ENCODE results near the gene IL18.

IL18 gene

DNA sequence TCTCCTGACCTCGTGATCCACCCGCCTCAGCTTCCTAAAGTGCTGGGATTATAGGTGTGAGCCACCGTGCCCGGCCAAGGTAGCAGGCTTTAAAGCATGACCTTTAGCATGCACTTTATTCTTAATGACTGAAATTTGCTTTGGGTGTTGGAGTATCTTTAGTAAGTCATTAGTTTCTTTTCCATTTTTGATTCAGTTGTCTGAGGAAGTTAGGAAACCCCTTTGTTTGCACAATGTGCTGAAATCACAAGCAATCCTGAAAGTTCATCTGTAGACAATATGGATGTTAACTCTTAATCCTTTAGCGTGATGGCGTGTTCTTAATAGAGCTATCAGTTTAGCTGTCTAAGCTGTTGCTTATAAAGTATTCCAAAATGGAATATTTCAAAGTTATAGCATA, 60.4 kb downstream of the IL18 start:
- Histone ChIP-seq H3K9me3 (ENCODE audit: insufficient read depth, low read length) (no peaks in the 10 kb centered on the region), H3K79me2 (ENCODE audit: insufficient read depth, low read length) (no peaks in the 10 kb centered on the region), H3K4me3 (ENCODE audit: insufficient read depth, low read length, poor library complexity, severe bottlenecking) (no peak overlapping the region), H3K9me2 (replicated peaks; ENCODE audit: insufficient read depth, low read length) (no peaks in the 10 kb centered on the region), H3K9ac (ENCODE audit: low read length) (no peak overlapping the region), H3K4me2 (ENCODE audit: low read depth, low read length, poor library complexity, severe bottlenecking) (no peak overlapping the region), H3K27me3 (ENCODE audit: low read length) (no peaks in the 10 kb centered on the region), H2AFZ (ENCODE audit: low read depth, low read length, severe bottlenecking) (no peak overlapping the region), H3K36me3 (ENCODE audit: low read length) (no peaks in the 10 kb centered on the region), H3K27ac (ENCODE audit: low read depth, low read length) (no peak overlapping the region), H3F3A (ENCODE audit: insufficient read depth) (no peaks in the 10 kb centered on the region), H4K20me1 (ENCODE audit: low read depth, low read length) (no peaks in the 10 kb centered on the region)
- TF ChIP-seq CTCF (IDR thresholded peaks at IDR 0.05; ENCODE audit: insufficient read depth, low read length, poor library complexity, severe bottlenecking) = no peak

- no peak overlapping the region for H3K4me2 ChIP-seq (ENCODE audit: low read depth, low read length, poor library complexity, severe bottlenecking)
- no peak overlapping the region for H3K27ac ChIP-seq (ENCODE audit: low read depth, low read length)
- no peaks in the 10 kb centered on the region for H3K36me3 ChIP-seq (ENCODE audit: low read length)
- H3K4me3 ChIP-seq (ENCODE audit: insufficient read depth, low read length, poor library complexity, severe bottlenecking) = no peak overlapping the region
- H3K9ac ChIP-seq (ENCODE audit: low read length) = no peak overlapping the region
- no peaks in the 10 kb centered on the region for H3K9me2 ChIP-seq (replicated peaks; ENCODE audit: insufficient read depth, low read length)
- no peaks in the 10 kb centered on the region for H3K9me3 ChIP-seq (ENCODE audit: insufficient read depth, low read length)
- TF ChIP-seq EZH2phosphoT487 (conservative IDR thresholded peaks at IDR 0.05; ENCODE audit: low read length) (no peak), CTCF (IDR thresholded peaks at IDR 0.05; ENCODE audit: insufficient read depth, low read length, poor library complexity, severe bottlenecking) (no peak)
- H3K27me3 ChIP-seq (ENCODE audit: low read length) = no peaks in the 10 kb centered on the region
- H3K79me2 ChIP-seq (ENCODE audit: insufficient read depth, low read length) = no peaks in the 10 kb centered on the region
- H2AFZ ChIP-seq (ENCODE audit: low read depth, low read length, severe bottlenecking) = no peak overlapping the region
- no peaks in the 10 kb centered on the region for H3F3A ChIP-seq (ENCODE audit: insufficient read depth)
- H4K20me1 ChIP-seq (ENCODE audit: low read depth, low read length) = no peaks in the 10 kb centered on the region
These were observed 63.4 kb downstream of the IL18 start for GRCh38 chr11:112100462-112100861.

- no peak overlapping the region for H3K9ac ChIP-seq (ENCODE audit: low read length)
- no peaks in the 10 kb centered on the region for H3K79me2 ChIP-seq (ENCODE audit: insufficient read depth, low read length)
- peaks cover 7% of the 10 kb centered on the region; the same call in 1 of the 2 replicates for H3K36me3 ChIP-seq (ENCODE audit: low read length)
- TF ChIP-seq CTCF (IDR thresholded peaks at IDR 0.05; ENCODE audit: insufficient read depth, low read length, poor library complexity, severe bottlenecking) (no peak), EZH2phosphoT487 (conservative IDR thresholded peaks at IDR 0.05; ENCODE audit: low read length) (no peak)
- no peak overlapping the region for H3K4me2 ChIP-seq (ENCODE audit: low read depth, low read length, poor library complexity, severe bottlenecking)
- no peak overlapping the region for H3K27ac ChIP-seq (ENCODE audit: low read depth, low read length)
- H2AFZ ChIP-seq (ENCODE audit: low read depth, low read length, severe bottlenecking) = no peak overlapping the region
- no peaks in the 10 kb centered on the region for H3F3A ChIP-seq (ENCODE audit: insufficient read depth)
- H3K27me3 ChIP-seq (ENCODE audit: low read length) = no peaks in the 10 kb centered on the region
- no peaks in the 10 kb centered on the region for H3K9me2 ChIP-seq (replicated peaks; ENCODE audit: insufficient read depth, low read length)
- no peak overlapping the region for H3K4me3 ChIP-seq (ENCODE audit: insufficient read depth, low read length, poor library complexity, severe bottlenecking)
- no peaks in the 10 kb centered on the region for H4K20me1 ChIP-seq (ENCODE audit: low read depth, low read length)
- no peaks in the 10 kb centered on the region for H3K9me3 ChIP-seq (ENCODE audit: insufficient read depth, low read length)
These were observed 66.0 kb downstream of the IL18 start for GRCh38 chr11:112097734-112098528.
